ELF-1 (cell line): Measurements from ENCODE around the gene NDUFA13.

Experiments
- DNase-seq: peaks from one replicate; pipeline ENCODE4 v3.0.0-alpha.2; 2016; ENCODE audit warnings: low read depth, low spot score

The NDUFA13 gene

GRCh38 chr19:19532806-19533701 is 17.0 kb downstream of the NDUFA13 start:
- DNase-seq, result no peak

DNA sequence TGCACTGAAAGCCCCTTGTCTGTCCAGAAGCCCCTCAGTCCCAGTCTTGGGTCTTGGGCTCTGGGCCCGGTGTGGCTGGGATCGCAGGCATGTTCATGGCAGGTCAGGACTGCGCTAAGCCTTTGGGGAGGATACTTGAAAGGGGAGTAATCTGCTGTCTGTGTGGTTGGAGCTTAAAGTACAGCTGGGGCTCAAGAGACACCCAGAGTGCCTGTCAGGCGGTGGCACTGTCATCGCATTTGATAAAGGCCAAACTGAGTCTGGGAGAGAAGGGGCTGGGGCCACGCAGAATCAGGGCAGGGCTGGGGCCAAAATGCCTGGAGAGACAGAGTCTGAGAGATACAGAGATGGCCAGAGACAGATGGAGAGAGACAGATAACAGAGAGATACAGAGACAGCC is 17.8 kb downstream of the NDUFA13 start:
- DNase-seq, result no peak

GRCh38 chr19:19534556-19535265 is 18.7 kb downstream of the NDUFA13 start:
- peak; percentile 57 for DNase-seq

DNA sequence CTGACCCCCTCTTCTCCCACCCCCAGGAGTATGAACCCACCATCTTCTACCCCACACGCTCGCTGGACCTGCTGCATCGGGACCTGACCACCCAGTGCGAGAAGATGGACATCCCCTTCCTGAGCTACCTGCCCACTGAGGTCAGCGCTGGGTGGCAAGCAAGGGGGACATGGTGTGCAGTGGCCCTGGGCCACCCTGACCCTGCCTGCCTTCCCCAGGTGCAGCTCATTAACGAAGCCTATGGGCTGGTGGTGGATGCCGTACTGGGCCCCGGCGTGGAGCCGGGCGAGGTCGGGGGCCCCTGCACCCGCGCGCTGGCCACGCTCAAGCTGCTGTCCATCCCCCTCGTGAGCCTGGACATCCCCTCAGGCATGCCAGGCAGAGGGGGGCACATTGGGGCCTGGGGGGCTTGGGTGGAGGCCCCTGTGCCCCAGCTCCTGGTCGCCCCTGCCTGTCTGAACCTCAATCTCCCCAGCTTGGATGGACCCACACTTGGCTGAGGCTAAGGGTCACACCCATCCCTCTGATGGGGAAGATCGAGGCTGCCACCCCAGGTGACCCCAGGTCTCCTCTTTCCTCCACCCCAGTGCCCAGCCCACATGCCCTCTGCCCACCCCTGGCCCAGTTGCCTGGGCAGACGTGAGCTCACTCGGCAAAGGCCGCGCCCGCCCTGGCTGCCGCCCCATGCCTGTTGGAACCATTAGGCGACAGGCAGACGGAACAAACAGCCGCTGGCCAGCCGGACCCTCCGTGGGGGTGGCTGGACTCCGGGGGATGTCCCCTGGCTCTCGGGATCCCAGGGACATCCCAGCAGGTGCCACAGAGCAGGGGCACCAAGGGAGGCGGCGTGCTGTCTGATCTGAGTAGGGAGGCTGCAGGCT is 19.5 kb downstream of the NDUFA13 start:
- DNase-seq, result no peak

- peak; percentile 56 for DNase-seq
Measured at GRCh38 chr19:19537075-19538048, 21.3 kb downstream of the NDUFA13 start.

DNA sequence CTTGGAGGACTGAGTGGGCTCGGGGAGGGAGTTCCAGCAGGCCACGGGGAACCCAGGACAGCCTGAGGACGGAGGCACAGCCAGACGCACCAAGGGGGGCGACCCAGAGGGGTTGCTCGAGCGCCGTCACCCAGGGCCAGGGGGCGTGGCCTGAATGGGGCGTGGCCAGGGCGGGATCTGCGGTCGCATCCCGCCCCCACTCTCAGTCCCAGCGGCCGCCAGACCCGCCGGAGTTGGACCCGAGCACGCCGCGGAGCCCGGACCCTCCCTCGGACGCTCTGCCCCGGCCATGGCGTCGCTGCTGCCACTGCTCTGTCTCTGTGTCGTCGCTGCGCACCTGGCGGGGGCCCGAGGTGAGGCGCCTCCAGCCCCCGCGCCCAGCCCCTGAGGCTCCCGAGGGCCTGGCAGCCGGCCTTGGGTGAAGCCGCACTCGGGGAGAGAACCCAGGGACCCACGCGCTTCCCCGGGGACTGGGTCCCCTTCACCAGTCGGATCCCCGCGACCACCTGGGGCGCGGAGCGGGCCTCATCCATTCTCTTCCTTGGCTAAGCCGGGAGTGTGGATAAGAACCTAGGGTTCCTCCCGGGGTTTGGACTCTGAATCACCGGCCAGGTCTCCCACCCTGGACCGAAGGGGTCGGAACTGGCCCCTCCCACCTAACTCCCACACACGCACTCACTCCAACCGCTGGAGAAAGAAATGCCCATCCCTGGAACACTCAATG is 22.2 kb downstream of the NDUFA13 start, which contains the start of gene CILP2:
TSS of gene CILP2 (plus strand) at position 205 of the 724 bp plus-strand sequence. CDS start at position 290, 85 bp downstream.
- DNase-seq, result peak; percentile 84

GRCh38 chr19:19538785-19539166 is 22.8 kb downstream of the NDUFA13 start:
- peak; percentile 59 for DNase-seq

DNA sequence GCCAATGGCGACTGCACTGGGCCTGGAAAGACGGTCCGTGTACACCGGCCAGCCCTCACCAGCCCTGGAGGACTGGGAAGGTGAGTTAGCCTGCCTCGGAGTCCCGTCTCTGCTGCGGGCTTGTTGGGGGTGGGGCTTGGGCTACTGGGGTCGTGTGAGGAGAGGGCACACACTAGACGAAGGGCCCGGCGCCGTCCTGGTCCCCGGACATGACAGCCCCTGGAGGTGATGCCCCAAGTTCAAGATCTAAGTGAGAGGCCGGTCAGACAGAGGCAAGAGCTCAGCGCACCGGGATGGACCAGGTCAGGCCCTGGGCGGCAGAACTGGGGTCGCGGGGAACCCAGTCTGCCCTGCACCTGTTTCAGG is 23.7 kb downstream of the NDUFA13 start:
- no peak for DNase-seq

DNA sequence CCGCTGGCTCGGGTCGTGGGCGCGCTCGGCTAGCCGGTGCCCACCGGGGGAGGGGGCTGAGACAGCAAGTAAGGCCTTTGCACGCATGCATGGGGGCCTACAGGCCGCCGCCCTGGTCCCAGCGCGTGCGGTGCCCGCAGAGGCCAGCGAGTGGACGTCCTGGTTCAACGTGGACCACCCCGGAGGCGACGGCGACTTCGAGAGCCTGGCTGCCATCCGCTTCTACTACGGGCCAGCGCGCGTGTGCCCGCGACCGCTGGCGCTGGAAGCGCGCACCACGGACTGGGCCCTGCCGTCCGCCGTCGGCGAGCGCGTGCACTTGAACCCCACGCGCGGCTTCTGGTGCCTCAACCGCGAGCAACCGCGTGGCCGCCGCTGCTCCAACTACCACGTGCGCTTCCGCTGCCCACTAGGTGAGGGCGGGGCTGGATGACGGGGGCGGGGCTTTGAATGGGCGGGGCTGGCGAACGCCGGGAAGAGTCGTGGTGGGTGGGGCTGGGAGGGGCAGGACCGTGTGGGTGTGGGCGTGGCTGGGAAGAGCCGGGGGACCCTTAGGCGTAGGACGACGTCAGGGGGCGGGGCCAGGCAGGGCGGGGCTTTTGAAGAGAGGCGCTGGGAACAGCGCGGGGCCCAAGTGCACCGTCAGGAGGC is 24.2 kb downstream of the NDUFA13 start:
- DNase-seq, result peak; percentile 83

GRCh38 chr19:19540715-19541515 is 24.9 kb downstream of the NDUFA13 start:
- peak; percentile 97 for DNase-seq

DNA sequence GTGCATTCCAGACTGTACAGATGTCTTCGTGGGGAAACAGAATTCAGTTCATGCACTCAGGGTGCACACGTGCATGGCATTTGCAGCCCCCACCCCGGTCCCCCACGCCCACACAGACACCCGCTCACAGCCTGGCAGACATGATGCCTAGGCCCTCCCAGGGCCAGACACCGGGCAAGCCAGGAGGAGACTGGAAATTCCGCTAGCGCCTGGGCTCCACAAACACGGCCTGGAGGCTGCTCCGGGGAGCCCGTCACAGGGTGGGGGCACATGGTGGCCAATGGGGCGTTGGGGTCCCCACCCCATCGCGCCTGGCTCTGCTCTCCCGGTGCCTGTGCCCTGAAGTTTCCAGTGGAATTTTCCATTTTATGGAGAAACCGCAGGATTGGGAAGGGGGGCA is 25.6 kb downstream of the NDUFA13 start:
- no peak for DNase-seq

- DNase-seq, result no peak
Measured at GRCh38 chr19:19542507-19542906, 26.5 kb downstream of the NDUFA13 start.

- no peak for DNase-seq
Measured at GRCh38 chr19:19543101-19543500, 27.1 kb downstream of the NDUFA13 start.

DNA sequence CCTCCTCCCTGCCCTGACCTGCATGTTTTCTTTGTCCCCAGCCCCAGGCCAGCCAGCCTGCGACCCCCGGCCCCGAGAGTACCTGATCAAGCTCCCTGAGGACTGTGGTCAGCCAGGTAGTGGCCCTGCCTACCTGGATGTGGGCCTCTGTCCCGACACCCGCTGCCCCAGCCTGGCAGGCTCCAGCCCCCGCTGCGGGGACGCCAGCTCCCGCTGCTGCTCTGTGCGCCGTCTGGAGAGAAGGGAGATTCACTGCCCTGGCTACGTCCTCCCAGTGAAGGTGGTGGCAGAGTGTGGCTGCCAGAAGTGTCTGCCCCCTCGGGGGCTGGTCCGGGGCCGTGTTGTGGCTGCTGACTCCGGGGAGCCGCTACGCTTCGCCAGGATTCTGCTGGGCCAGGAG is 27.6 kb downstream of the NDUFA13 start:
- no peak for DNase-seq

- no peak for DNase-seq
Measured at GRCh38 chr19:19544257-19544953, 28.4 kb downstream of the NDUFA13 start.

GRCh38 chr19:19544954-19545591 is 29.0 kb downstream of the NDUFA13 start:
- DNase-seq, result no peak

DNA sequence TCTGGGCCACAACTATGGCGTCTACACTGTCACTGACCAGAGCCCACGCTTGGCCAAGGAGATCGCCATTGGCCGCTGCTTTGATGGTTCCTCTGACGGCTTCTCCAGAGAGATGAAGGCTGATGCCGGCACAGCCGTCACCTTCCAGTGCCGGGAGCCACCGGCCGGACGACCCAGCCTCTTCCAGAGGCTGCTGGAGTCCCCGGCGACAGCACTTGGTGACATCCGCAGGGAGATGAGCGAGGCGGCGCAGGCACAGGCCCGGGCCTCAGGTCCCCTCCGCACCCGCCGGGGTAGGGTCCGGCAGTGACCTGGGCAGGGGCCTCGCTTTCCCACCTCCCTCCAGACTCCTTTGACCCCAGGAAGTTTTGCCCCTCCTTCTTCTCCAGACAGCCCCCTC is 29.7 kb downstream of the NDUFA13 start:
- no peak for DNase-seq
